ENCODE results near the gene LIFR.

Gene LIFR

DNA sequence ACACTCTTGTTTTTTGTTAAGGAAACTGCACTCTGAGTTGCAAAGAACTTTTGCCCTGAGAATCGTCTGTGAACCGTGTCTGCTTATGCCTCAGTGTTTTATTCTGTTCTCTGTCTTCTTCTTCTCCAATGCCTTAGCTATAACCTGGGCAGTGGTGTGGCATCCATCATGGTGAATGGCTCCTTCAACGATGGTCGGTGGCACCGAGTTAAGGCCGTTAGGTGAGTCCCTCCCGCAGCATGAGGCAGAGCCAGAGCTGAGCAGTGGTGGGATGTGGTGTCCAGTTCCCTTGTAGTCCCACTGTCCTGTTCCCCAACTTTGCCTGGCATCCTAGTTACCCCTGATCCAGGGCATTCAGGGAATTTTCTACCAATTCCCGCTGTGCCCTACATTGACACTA, 98.3 kb downstream of the LIFR start:
- DNase-seq = no peak

DNA sequence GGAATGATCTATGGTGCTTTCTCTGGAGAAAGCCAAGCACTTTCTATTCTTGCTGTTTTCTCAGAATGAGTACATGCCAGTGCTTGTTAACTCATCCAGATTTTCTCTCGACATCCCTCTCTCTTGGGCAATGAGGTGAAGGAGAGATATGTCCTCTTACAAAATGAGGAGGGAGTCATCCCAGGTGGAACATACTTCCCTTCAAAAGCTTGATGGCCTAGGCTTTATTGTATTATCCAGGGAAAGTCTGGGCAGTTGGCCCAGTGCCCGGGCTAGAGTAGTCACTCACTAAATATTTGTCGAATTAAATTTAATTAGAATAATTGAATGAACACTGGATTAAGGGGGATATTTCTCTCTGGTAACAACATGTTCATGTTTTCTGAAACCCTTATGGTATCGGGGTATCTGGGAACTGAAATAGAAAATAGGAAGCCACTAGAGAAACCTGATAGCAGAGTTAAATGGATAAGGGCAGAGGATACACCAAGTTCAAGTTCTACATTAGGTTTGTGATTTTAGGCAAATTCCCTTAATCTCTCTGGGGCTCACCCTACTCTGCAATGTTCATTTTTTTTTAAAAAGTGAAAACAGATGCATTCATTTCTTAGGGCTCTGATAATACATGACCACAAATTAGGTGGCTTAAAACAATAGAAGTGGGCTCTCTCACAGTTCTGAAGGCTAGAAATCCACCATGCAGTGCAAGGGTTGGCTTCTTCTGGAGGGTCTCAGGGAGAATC, 99.6 kb downstream of the LIFR start:
- DNase-seq = no peak

DNA sequence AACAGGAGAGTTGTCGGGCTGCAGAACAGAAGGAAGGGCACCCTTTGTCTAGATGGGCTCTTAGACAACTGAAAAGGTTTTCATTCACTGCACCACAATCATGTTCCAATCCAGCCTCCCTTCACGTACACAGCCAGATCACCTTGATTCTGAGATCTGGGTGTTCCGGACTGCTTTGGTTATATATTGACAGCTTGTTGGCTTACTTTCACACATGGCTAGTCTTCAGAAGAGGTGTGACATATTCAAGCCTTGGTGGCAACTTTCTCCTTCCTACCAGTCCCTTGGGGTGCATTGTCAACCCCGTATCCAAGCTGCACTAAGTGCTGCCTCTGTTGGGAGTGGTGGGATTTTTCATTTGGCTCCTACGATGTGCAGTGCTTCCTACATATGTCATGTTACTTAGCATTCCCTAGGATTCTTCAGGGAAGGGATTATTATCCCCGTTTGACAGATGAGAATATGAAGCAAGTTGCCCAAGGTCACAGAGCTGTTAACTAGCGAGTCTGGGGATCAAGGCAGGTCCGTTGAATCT, 100.6 kb downstream of the LIFR start:
- DNase-seq = no peak

DNA sequence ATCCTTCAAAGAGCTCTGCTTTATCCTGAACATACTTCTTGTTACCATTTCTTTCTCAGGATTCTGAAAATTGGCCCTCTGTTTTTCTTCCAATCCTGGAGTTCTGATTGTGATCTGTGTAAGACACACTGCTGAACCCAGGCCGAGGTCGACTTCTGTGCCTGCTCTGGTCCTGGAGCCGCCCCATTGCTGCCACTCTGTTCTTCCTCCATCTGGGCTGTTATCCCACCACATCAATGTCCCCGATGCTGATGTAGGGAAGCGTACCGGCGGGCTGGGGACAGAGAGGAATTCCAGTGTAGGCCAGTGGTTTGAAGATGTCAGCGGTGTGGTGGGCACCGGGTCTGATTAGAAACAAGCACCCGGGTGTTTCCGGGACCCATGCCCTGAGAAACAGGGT, 102.5 kb downstream of the LIFR start:
- no peak for DNase-seq

DNA sequence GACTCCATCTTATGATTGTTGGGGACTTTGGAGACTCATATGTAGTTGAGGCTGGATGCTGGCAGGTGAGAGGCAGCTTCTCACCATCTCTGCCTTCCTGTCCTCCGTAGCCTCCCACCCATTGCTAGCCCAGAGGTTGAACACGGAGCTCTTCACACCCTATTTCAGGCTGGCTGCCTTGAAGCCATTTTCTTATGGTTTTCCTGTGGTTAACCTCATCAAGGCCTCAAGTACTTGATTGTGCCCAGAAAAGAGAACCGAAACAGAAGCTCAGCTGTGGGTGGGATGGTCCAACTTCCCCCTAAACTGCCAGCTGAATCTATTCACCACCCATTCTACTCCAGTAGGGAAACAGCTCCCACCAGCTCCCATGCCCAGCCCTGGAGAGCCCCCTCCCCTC, 102.9 kb downstream of the LIFR start:
- no peak for DNase-seq

DNA sequence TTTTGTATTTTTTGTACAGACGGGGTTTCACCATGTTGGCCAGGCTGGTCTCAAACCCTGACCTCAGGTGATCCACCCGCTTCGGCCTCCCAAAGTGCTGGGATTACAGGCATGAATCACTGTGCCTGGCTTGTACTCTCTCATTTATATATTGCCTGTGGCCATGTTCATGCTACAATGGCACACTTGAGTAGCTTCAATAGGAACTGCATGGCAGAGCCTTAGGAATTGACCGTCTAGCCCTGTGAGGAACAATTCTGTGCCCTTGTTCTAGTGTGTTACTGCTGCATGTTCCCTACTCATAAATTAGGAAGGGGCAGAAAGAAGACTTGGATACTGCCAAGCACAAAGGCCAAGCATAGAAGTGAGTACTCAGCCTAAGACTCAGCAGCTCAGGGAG, 104.2 kb downstream of the LIFR start:
- DNase-seq = no peak

DNA sequence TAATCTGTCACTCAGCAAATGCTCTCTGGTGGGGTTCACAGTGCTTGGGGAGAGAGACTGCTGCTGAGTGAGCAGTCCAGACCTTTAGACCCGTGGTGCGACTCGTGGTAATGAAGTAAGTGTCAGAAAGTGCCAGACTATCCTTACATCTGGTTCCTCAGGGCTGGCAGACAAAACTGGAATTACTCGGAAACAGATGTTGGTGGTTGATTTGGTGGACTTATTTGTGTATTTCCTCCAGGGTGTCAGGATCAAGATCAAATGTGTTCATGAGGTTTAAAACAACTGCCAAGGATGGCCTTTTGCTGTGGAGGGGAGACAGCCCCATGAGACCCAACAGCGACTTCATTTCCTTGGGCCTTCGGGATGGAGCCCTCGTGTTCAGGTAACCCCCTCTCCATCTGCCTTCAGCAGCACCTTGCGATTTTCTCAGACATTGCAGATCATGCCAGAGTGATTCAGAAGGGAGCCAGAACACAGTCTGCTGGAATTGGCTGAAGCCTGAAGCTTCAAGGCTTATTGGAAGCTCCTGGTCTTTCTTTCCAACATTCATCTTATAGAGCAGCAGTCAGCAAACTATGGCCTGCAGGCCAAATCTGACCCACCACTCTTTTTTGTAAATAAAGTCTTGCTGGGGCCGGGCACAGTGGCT, 105.2 kb downstream of the LIFR start:
- no peak for DNase-seq

DNA sequence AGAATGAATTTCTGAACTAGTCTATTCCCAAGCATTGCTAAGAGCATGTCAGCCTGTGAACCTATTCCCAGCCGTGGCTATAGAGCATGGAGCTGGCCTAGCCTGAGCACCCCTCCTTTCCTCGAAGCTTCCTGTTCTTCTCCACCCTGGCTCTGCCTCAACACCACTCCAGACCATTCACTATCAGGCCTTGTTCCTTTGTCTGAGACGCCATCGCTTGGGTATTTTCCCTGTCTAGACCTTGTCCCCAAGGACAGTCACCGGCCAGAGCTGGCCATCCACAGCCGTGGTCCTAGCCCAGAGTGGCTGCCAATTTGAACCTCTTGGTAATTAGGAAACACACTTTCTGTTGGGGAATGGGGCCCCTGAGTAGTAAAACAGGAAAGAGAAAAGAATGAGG, 105.8 kb downstream of the LIFR start:
- no peak for DNase-seq

DNA sequence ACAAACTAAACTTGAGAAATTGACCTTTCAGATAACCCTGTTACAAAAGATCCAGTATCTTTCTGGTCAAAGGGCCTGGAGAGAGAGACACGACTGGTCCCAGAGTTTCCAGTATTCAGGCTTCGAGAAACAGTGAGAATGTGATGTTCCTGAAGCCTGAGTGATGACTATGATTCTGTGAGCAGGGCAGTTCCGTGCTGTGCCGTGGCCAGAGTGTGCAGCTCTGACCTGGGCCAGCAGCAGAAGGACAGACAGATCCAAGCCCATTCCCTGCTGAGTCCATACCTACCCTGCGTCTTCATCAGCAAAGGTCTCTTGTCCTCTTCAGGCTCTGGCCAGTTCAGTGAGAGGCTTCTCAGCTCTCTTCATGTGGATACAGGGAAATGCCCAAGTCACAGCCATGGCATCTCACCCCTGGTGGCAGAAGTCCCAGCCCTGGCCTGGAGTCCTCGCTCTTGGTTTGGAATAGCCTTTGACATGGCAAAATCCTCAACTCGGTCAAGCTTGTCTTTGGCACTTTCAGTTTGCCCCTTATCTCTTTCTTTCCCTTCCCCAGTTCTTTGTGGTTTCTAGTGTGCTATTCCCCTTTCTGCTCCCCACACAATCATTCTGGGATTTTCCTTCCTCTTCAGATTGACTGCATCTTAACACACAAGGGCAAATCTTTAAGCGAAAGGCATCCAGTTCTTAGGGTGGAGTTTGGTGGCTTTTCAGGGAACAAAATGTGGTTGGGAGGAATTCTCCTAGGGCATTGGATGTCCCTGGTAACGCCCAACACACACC, 107.7 kb downstream of the LIFR start:
- DNase-seq = no peak

DNA sequence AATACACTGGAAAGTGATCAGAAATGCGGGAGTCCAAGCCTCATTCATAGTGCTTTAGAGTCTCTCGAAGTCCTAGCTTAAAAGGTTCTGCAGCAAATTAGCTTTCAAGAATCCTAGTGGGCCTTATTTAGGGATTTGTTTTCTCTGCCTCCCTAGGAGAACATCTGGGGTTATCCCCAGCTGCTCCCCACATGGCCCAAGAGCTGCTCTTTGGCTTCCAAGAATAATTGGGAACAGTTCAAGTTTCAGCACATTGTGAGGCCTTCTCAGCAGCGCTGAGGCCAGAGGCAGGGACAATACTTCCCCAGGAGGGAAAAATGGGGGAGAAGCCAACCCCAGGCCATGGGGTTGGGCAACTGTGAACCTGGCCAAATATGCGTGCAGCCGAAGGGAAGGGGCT, 108.7 kb downstream of the LIFR start:
- no peak for DNase-seq

DNA sequence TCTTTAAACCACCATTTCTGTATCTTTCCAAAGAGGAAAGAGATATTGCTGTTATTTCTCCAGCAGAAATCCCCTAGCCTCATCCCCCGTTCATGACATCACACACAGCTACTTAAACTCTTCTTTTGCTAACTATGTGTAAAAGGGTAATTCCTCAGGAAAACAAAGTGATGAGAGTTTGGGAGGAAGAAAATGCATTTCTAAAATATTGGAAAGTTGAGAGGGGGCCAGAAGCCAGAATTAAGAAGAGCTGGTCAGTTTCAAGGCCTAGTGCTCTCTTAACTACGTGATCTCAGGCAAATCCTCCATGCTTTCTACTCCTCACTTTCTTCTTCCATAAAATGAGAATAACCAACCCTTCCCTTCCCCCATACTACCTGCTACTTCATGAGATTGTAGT, 109.4 kb downstream of the LIFR start:
- DNase-seq = no peak

DNA sequence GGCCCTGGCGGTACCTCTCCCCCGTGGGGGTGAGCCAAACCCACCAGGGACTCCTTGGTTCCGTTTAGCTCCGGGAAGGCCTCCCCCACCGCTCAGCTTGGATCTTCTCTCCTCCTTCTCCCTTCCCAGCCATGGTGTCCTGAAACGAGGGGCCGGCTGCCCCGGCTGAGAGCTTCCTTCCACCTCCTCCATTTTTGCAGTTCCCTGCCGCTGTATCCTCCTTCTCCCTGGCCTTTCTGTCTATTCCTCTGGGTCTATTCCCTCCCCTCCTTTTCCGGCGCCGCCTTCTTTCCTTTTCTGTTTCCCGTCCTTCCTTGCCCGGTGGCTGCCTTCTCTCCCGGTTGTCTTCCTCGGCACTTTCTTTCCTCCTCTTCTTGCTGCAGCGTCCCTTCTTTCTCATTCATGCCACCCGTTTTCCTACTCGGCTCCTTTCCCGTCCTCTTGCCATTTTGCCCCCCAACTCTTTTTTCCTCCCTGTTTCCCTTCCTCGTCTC, 110.4 kb downstream of the LIFR start:
- no peak for DNase-seq

DNA sequence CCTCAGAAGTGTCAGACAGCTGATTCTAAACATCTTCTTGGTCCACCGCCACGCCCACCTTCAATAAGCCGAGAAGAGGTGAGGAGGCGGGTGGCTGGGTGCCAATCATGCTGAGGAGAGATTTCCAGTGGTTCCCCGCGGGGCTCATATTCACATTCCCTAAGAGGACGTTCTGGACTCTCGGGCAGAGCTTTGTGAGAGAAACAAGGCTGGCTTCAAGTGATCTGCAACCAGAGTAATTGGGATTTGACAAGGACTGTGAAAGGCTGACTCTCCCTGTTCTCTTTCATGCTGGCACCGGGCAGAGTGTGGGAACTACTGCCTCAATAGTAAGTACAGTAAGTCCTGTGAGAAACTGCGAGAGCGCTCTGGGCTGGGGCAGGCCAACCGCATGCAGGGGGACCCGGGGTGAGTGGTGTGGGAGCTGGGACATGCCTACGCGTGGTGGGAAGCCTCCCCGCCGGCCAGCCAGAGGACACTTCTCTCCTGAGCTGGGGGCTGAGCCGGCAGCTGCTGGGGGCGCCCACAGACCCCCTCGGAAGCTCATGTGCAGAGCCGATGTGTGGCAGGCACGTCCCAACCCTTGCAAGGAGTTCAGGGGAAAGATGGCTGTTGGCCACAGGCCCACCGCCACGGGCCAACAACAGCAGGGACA, 110.9 kb downstream of the LIFR start:
- no peak for DNase-seq

DNA sequence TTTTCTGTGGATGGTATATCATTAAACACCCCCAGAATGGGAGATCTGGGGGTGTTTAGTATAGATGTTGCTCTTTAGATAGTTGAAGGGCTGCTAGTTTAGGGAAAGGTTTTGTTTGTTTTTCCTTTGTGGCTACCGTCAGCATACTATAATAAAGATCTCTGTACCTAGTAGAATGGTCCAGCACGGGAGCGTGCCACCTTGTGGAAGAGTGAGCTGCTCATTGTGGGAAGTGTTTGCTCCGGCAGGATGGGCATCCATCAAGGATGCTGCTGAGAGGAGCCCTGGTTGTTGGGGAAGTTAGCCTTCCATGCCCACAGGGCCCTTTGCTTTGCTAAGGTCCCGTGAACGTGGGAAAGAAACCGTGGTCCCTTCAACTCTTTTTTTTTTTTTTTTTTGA, 113.1 kb downstream of the LIFR start:
- no peak for DNase-seq

DNA sequence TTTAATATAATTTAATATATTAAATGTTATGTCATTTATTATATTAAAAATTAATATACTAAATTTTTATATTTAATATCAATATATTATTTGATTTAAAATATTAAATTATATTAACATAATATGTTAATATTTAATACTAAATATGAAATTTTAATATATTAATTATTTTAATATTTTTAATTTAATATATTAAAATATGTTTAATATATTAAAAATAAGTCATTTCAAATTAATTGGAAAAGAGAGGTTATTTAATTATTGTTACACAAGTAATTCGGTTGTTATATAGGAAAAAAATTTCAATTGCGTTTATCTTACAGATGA, 114.2 kb downstream of the LIFR start:
- no peak for DNase-seq

DNA sequence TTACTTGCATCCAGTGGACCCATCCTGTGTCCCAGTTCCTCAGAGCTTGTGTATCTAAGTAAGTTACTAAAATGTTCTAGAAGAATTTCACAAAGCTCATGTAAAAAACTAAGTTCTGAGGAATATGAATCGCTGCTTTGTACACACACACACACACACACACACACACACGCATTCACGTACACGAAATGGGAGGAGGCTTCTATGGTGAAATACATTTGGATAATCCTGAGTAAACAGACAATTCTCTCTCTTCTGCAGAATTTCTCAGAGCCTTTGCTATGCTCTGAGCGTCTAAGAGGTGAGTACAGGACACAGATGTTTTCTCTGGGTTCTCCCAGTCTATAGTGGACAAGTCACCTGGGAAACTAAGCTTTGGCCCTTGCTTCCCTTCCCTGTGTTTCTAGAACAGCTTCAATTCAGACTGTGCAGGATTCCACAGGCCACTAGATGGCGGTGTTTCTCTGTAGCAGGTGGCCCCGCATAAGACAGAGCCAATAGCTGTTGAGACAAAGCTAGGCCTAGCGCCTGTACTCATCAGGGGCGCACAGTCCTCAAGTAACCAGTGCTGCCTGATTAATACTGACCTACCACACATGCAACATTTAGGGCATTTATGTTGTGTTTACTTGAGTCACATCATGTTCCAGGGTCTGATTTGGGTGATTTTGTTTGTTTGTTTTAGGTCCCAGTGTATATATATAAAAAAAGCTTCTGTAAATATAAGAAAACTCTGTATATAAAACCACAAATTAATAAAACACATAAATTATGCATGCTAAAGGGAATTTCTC, 114.8 kb downstream of the LIFR start:
- peak; percentile 74 for DNase-seq

DNA sequence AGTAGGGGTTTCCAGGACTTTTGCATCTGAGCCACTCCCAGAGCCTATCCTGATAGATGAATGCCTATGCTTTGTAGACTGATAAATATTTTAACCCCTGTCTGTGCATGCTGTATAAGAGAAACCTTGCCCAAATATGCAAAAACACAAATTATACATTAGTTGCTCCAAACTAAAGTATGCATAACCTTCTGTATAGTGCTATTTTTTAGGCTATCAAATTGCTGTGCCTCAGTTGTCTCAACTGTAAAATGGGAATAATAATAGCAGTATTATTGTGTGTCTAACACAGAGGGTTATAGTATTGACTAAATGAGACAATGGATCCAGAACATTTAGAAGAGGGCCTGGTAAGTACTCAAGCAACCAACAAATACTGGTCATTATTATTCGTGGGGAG, 117.7 kb downstream of the LIFR start:
- DNase-seq = no peak

DNA sequence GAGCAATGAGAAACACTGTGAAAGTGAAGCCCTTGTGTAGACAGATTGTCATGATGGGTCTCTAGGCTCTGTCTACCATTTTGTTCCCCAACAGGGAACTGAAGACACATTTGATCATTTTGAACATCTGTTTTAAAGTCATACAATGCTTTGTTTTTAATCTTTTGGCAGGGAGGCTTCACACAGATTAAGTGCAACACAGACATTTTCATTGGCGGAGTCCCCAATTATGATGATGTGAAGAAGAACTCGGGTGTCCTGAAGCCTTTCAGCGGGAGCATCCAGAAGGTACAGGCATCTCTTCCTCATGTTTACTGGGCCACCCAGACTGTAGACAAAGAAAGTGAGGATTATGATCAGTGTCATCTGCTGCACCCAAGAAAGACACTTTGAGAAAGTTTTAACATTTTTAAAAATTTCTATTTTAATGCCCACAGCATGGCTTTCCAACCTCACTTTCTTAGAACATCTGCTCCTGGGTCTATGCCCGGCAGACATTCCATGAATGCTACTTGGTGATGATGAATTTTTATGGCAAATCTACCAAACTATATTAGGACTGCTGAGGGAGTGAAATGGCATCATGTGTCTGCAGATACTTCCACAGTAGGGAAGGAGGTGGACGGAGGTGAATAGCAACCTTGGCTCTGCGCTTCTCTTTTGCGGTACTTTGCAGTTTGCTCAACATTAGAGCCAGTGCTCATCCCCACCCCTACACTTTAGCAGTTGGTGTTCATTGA, 121.3 kb downstream of the LIFR start:
- DNase-seq = no peak

DNA sequence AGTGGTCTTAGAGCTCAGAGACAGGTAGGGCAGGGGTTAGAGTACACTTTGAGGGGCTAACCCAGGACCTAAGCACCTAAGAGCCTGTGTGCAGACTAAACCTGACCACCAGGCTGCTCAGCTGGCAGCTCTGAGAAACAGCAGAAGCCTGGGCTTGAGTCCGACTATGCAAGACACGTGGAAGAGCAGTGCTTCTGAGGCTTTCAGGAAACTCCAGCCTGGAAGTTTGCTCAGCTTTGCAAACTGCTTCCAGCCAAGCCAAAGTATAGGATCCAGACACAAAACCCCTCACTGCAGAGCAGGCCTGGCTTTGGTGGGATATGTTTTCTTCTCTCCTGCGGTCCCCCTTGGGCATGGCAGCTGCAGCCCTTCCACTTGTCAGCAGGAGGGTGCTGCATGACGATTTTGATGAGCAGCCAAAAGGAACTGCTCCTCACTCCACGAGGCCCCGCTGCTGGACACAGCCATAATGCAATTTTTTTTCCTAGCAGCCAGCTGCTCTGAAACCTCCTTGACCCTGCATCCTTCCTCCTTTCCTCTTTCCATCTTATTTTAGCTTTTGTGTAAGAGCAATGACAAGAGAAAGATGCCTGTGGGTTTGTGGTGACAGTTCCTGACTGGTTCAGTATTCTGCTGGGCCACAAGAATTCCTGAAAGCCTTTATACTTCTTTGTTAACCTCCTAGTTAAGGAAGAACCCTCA, 123.1 kb downstream of the LIFR start:
- DNase-seq = no peak

DNA sequence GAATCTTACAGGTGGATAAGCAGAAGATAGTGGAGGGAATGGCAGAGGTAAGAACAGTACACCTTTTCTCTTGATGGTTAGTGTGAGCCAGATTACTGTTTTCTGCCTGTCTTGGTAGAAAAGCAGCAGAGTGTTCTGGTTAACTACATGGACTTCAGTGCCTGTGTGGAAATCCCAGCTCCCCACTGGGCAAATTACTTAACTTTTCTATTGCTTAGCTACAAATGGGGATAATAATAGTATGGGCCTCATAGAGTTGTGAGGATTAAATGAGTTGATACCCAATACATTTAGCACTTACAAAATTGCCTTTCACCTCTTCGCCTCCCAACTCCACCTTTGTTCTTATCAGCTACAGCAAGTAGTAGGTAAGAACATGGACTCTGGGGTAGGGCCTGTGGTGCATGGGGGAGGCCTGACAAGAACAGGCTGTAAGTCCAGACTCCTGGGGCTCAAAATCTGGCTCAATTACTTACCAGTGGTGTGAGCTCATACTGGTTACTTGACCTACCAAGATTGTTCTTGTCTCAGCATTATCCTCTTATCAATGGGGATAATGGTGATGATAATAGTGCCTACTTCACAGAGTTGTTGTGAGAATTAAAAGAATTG, 125.1 kb downstream of the LIFR start:
- DNase-seq = no peak

All from activated naive CD4-positive, alpha-beta T cell treated with anti-CD3 and anti-CD28 coated beads, Interleukin-2, amount 50 U/mL, for 16 hours (primary cell).